ENCODE data around the gene CD151. TPM values are rescaled to one million over a fixed set of nuclear protein-coding genes. Genes with fewer than 3 reads are reported as not detected.

The CD151 gene
- total and polyA plus RNA-seq, 2 experiments from 2014 or later: 62.9 to 109 TPM

DNA sequence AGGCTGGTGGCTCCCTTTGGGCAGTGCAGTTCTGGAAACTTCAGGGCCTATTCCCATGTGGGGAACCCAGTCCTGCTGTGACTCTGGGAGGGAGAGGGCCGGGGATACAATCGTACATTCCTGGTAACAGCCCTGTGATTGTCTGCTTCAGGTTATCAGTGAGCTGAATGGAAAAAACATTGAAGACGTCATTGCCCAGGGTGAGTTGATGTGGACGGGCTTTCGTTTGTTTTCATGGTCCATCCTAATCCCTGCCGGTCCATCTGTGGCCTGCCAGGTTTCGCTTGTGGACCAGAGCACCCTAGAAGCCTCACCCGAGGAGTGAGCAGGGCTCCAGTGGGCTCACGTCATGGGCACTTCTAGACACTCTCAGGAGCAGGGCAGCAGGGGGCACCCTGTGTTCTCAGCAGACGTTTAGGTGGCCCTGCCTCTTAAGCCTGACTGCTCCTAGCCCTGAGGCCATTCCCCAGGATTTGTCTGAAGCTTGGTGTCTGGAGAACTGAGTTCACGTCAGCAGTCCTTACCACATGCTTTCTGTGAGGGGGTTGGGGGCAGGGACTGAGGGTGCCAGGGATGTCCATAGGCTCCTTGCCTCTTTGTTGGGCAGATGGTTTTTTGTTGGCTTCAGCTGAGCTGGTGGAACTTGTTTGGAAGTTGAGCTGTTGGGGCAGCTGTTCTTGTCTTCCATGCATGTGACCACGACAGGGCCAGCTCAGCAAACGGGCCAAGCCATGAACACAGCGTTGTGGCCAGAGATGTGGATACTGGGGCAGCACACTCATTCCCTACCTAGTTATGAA is 21.1 kb upstream of the CD151 start:
- Histone ChIP-seq H3K4me1 (ENCODE audit: insufficient read depth) (peaks cover 13% of the 10 kb centered on the region), H3K9me2 (ENCODE audit: insufficient read depth) (no peaks in the 10 kb centered on the region), H3K27me3 (ENCODE audit: insufficient read depth) (no peaks in the 10 kb centered on the region), H3K36me3 (ENCODE audit: insufficient read depth) (peaks cover 22% of the 10 kb centered on the region), H3K79me2 (replicated peaks; ENCODE audit: insufficient read depth) (peaks cover 38% of the 10 kb centered on the region), H3F3A (replicated peaks; ENCODE audit: low read depth) (peaks cover 54% of the 10 kb centered on the region), H3K27ac (ENCODE audit: low read depth) (peak overlapping the region; percentile 86), H2AFZ (no peak overlapping the region), H4K20me1 (replicated peaks; ENCODE audit: insufficient read depth) (peaks cover 20% of the 10 kb centered on the region), H3K4me3 (peak overlapping the region; percentile 98), H3K4me2 (peak overlapping the region; percentile 99)
- peak overlapping the region; percentile 93 for H3K27ac Mint-ChIP-seq
- no peak; the same call in 1 of the 2 replicates for TF ChIP-seq POLR2AphosphoS5 (IDR thresholded peaks at IDR 0.05; ENCODE audit: low read depth)
- no peak for TF ChIP-seq STAT1 (IDR thresholded peaks at IDR 0.05; ENCODE audit: unreplicated experiment)
- TF ChIP-seq, protein P1, sequence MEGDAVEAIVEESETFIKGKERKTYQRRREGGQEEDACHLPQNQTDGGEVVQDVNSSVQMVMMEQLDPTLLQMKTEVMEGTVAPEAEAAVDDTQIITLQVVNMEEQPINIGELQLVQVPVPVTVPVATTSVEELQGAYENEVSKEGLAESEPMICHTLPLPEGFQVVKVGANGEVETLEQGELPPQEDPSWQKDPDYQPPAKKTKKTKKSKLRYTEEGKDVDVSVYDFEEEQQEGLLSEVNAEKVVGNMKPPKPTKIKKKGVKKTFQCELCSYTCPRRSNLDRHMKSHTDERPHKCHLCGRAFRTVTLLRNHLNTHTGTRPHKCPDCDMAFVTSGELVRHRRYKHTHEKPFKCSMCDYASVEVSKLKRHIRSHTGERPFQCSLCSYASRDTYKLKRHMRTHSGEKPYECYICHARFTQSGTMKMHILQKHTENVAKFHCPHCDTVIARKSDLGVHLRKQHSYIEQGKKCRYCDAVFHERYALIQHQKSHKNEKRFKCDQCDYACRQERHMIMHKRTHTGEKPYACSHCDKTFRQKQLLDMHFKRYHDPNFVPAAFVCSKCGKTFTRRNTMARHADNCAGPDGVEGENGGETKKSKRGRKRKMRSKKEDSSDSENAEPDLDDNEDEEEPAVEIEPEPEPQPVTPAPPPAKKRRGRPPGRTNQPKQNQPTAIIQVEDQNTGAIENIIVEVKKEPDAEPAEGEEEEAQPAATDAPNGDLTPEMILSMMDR (conservative IDR thresholded peaks at IDR 0.05; ENCODE audit: low read depth in 2 of 2): peak in 1 of 2 experiments; percentile 20; a peak in 2 of 4 replicates
- peaks cover 39% of the 10 kb centered on the region for H3K27me3 Mint-ChIP-seq (ENCODE audit: insufficient read depth, low read depth, poor library complexity)
- no peak for ATAC-seq
- H3K4me1 Mint-ChIP-seq: peaks cover 21% of the 10 kb centered on the region
- peaks cover 5% of the 10 kb centered on the region; the same call in 1 of the 3 replicates for H3K9me3 Mint-ChIP-seq
- DNase-seq (ENCODE audit: low spot score): no peak
- H3K36me3 Mint-ChIP-seq (ENCODE audit: low read depth): peaks cover 46% of the 10 kb centered on the region
- peak overlapping the region; percentile 94 for H3K4me3 Mint-ChIP-seq

DNA sequence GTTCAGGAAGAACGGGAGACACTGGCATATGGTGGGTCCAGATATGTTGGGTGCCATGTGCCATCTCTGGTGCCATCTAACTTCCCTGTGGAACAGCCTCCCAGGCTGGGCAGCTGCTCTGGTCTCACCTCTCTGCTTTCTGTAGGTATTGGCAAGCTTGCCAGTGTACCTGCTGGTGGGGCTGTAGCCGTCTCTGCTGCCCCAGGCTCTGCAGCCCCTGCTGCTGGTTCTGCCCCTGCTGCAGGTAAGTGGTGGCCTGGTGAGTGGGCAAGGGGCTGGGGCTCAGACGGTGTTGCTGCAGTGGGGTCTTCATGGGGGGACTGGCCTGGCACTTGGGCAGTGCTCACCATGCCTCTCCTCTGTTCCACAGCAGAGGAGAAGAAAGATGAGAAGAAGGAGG is 20.4 kb upstream of the CD151 start:
- peaks cover 21% of the 10 kb centered on the region for H3K4me1 Mint-ChIP-seq
- Histone ChIP-seq H3K4me3 (no peak overlapping the region), H4K20me1 (replicated peaks; ENCODE audit: insufficient read depth) (peaks cover 20% of the 10 kb centered on the region), H3K9me2 (ENCODE audit: insufficient read depth) (no peaks in the 10 kb centered on the region), H3K4me2 (no peak overlapping the region), H3K4me1 (ENCODE audit: insufficient read depth) (peaks cover 13% of the 10 kb centered on the region), H3K27me3 (ENCODE audit: insufficient read depth) (no peaks in the 10 kb centered on the region), H3K27ac (ENCODE audit: low read depth) (peak overlapping the region; percentile 94; the same call in 1 of the 2 replicates), H3K79me2 (replicated peaks; ENCODE audit: insufficient read depth) (peaks cover 37% of the 10 kb centered on the region), H3F3A (replicated peaks; ENCODE audit: low read depth) (peaks cover 50% of the 10 kb centered on the region), H3K36me3 (ENCODE audit: insufficient read depth) (peaks cover 22% of the 10 kb centered on the region), H2AFZ (no peak overlapping the region)
- no peak for TF ChIP-seq CREB1 (CRISPR knock-in tag; IDR thresholded peaks at IDR 0.05; ENCODE audit: low read depth)
- TF ChIP-seq ZNF114 (CRISPR knock-in tag; IDR thresholded peaks at IDR 0.05): no peak
- no peak for TF ChIP-seq NANOG (IDR thresholded peaks at IDR 0.05; ENCODE audit: borderline replicate concordance)
- no peak for TF ChIP-seq POLR2AphosphoS5 (IDR thresholded peaks at IDR 0.05; ENCODE audit: low read depth)
- no peak for TF ChIP-seq JUNB (IDR thresholded peaks at IDR 0.05; ENCODE audit: unreplicated experiment)
- TF ChIP-seq EZH2phosphoT487 (IDR thresholded peaks at IDR 0.05; ENCODE audit: unreplicated experiment): no peak
- no peak for TF ChIP-seq EZH2 (IDR thresholded peaks at IDR 0.05; ENCODE audit: low read depth, unreplicated experiment)
- no peak for TF ChIP-seq ZNF331 (CRISPR knock-in tag; IDR thresholded peaks at IDR 0.05; ENCODE audit: low read depth)
- TF ChIP-seq, protein P1 (conservative IDR thresholded peaks at IDR 0.05; ENCODE audit: low read depth in 2 of 2): no peak
- TF ChIP-seq, protein P2, sequence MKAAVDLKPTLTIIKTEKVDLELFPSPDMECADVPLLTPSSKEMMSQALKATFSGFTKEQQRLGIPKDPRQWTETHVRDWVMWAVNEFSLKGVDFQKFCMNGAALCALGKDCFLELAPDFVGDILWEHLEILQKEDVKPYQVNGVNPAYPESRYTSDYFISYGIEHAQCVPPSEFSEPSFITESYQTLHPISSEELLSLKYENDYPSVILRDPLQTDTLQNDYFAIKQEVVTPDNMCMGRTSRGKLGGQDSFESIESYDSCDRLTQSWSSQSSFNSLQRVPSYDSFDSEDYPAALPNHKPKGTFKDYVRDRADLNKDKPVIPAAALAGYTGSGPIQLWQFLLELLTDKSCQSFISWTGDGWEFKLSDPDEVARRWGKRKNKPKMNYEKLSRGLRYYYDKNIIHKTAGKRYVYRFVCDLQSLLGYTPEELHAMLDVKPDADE (IDR thresholded peaks at IDR 0.05): no peak
- TF ChIP-seq STAT1 (IDR thresholded peaks at IDR 0.05; ENCODE audit: unreplicated experiment): no peak
- TF ChIP-seq, protein P3, sequence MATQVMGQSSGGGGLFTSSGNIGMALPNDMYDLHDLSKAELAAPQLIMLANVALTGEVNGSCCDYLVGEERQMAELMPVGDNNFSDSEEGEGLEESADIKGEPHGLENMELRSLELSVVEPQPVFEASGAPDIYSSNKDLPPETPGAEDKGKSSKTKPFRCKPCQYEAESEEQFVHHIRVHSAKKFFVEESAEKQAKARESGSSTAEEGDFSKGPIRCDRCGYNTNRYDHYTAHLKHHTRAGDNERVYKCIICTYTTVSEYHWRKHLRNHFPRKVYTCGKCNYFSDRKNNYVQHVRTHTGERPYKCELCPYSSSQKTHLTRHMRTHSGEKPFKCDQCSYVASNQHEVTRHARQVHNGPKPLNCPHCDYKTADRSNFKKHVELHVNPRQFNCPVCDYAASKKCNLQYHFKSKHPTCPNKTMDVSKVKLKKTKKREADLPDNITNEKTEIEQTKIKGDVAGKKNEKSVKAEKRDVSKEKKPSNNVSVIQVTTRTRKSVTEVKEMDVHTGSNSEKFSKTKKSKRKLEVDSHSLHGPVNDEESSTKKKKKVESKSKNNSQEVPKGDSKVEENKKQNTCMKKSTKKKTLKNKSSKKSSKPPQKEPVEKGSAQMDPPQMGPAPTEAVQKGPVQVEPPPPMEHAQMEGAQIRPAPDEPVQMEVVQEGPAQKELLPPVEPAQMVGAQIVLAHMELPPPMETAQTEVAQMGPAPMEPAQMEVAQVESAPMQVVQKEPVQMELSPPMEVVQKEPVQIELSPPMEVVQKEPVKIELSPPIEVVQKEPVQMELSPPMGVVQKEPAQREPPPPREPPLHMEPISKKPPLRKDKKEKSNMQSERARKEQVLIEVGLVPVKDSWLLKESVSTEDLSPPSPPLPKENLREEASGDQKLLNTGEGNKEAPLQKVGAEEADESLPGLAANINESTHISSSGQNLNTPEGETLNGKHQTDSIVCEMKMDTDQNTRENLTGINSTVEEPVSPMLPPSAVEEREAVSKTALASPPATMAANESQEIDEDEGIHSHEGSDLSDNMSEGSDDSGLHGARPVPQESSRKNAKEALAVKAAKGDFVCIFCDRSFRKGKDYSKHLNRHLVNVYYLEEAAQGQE (IDR thresholded peaks at IDR 0.05; ENCODE audit: unreplicated experiment): no peak
- no peak for ATAC-seq
- no peak for DNase-seq (ENCODE audit: low spot score)
- peaks cover 5% of the 10 kb centered on the region; the same call in 1 of the 3 replicates for H3K9me3 Mint-ChIP-seq
- H3K27me3 Mint-ChIP-seq (ENCODE audit: insufficient read depth, low read depth, poor library complexity): peaks cover 39% of the 10 kb centered on the region
- 0 out of 2 replicates have a peak overlapping the region, but pooled peaks have one; percentile 36 for H3K27ac Mint-ChIP-seq
- H3K36me3 Mint-ChIP-seq (ENCODE audit: low read depth): peaks cover 46% of the 10 kb centered on the region
- H3K4me3 Mint-ChIP-seq: peak overlapping the region; percentile 94
